ENCODE measurements around the gene GUK1. TPM values are rescaled to one million over a fixed set of nuclear protein-coding genes. Genes with fewer than 3 reads are reported as not detected.

GUK1 gene
- total RNA-seq (2014; rRNA removed; shearing (Covaris generic)) = 294 and 365 TPM in 2 replicates

- peak; percentile 99 for DNase-seq (ENCODE audit: low read depth)
Observed at GRCh38 chr1:228139931-228140723, at the start of gene GUK1. Gene GUK1 (plus strand): TSS chr1:228140279. CDS start chr1:228140303, 24 bp downstream.

GRCh38 chr1:228090613-228091081 is 49.4 kb upstream of the GUK1 start:
- DNase-seq (ENCODE audit: low read depth) = no peak

- DNase-seq (ENCODE audit: low read depth) = no peak
Observed at GRCh38 chr1:228091084-228091483, 49.0 kb upstream of the GUK1 start.

GRCh38 chr1:228092342-228093049 is 47.6 kb upstream of the GUK1 start:
- no peak for DNase-seq (ENCODE audit: low read depth)

- no peak for DNase-seq (ENCODE audit: low read depth)
Observed at GRCh38 chr1:228093050-228093906, 46.8 kb upstream of the GUK1 start.

GRCh38 chr1:228094432-228095016 is 45.6 kb upstream of the GUK1 start:
- no peak for DNase-seq (ENCODE audit: low read depth)

GRCh38 chr1:228095161-228095560 is 44.9 kb upstream of the GUK1 start:
- DNase-seq (ENCODE audit: low read depth) = no peak

GRCh38 chr1:228095938-228096337 is 44.1 kb upstream of the GUK1 start:
- no peak for DNase-seq (ENCODE audit: low read depth)

GRCh38 chr1:228096416-228097332 is 43.4 kb upstream of the GUK1 start:
- DNase-seq (ENCODE audit: low read depth) = no peak

GRCh38 chr1:228097333-228098081 is 42.6 kb upstream of the GUK1 start:
- DNase-seq (ENCODE audit: low read depth) = no peak

GRCh38 chr1:228098323-228098931 is 41.7 kb upstream of the GUK1 start:
- DNase-seq (ENCODE audit: low read depth) = no peak

- no peak for DNase-seq (ENCODE audit: low read depth)
Observed at GRCh38 chr1:228099331-228099732, 40.7 kb upstream of the GUK1 start.

GRCh38 chr1:228100822-228101613 is 39.1 kb upstream of the GUK1 start:
- DNase-seq (ENCODE audit: low read depth) = no peak

GRCh38 chr1:228101614-228101993 is 38.5 kb upstream of the GUK1 start:
- DNase-seq (ENCODE audit: low read depth) = no peak

GRCh38 chr1:228101994-228102790 is 37.9 kb upstream of the GUK1 start:
- peak; percentile 35 for DNase-seq (ENCODE audit: low read depth)

- peak; percentile 86 for DNase-seq (ENCODE audit: low read depth)
Observed at GRCh38 chr1:228102791-228103620, 37.1 kb upstream of the GUK1 start, which contains the start of gene C1orf35. Gene C1orf35 (minus strand): TSS chr1:228103325. CDS start chr1:228103227, 98 bp downstream.

Measured in RPMI7951 (cell line).